K562 (cell line): Measurements from ENCODE around the gene RPS15A. TPM values are rescaled to one million over a fixed set of nuclear protein-coding genes. Genes with fewer than 3 reads are reported as not detected.

ENCODE experiments used
- ADNP ChIP-seq: fragments of 200-800 bp; sonication (Bioruptor generic); IDR thresholded peaks from 2 replicates; pipeline ENCODE4 v1.6.1; 2016; ENCODE audit warnings: missing genetic modification characterization, missing compliant biosample characterization
- AFF4 ChIP-seq: sonication (generic); formaldehyde crosslinking; IDR thresholded peaks from 2 replicates; pipeline ENCODE4 v1.8.0; 2023; ENCODE audit warnings: mild to moderate bottlenecking, missing genetic modification reagents
- ATF6 ChIP-seq: sonication (generic); formaldehyde crosslinking; IDR thresholded peaks from 2 replicates; pipeline ENCODE4 v1.4.0; 2020; ENCODE audit warnings: mild to moderate bottlenecking, missing genetic modification reagents
- CHD1 ChIP-seq: fragments of 200-600 bp; sonication (generic); IDR thresholded peaks from one replicate; pipeline ENCODE4 v1.6.1; 2012; ENCODE audit warnings: mild to moderate bottlenecking, moderate library complexity, low read length, inconsistent platforms
- EGR1 ChIP-seq: fragments of 450-650 bp; conservative IDR thresholded peaks from 2 replicates; pipeline ENCODE4 v1.6.1; 2017; ENCODE audit warnings: mild to moderate bottlenecking
- ETV1 ChIP-seq: fragments of 450-650 bp; conservative IDR thresholded peaks from 2 replicates; pipeline ENCODE4 v1.6.1; 2016; ENCODE audit warnings: missing genetic modification characterization, control low read depth, low read depth, missing compliant biosample characterization
- EWSR1 ChIP-seq: fragments of 450-650 bp; IDR thresholded peaks from 2 replicates; pipeline ENCODE4 v1.6.1; 2018; ENCODE audit warnings: borderline replicate concordance, mild to moderate bottlenecking, low read depth, moderate library complexity; ENCODE audit not compliant: partially characterized antibody
- LCOR ChIP-seq: sonication (generic); formaldehyde crosslinking; IDR thresholded peaks from 2 replicates; pipeline ENCODE4 v1.8.0; 2022; ENCODE audit warnings: mild to moderate bottlenecking, missing genetic modification reagents
- NCOA2 ChIP-seq, 2 experiments: fragments of 450-650 bp; IDR thresholded peaks; 2 replicates each; pipeline ENCODE4 v1.6.1; 2018; ENCODE audit warnings: mild to moderate bottlenecking in 2 of 2, moderate library complexity in 1 of 2; ENCODE audit not compliant: partially characterized antibody in 2 of 2
- SIN3B ChIP-seq: fragments of 450-650 bp; IDR thresholded peaks from 2 replicates; pipeline ENCODE4 v1.6.1; 2017; ENCODE audit warnings: low read depth, mild to moderate bottlenecking, moderate library complexity
- SP1 ChIP-seq: sonication (generic); formaldehyde crosslinking; IDR thresholded peaks from 2 replicates; pipeline ENCODE4 v1.8.1; 2022; ENCODE audit warnings: mild to moderate bottlenecking, missing genetic modification reagents
- TFAP4 ChIP-seq: sonication (generic); formaldehyde crosslinking; IDR thresholded peaks from 2 replicates; pipeline ENCODE4 v1.8.0; 2022; ENCODE audit warnings: missing genetic modification reagents, mild to moderate bottlenecking, moderate library complexity, borderline replicate concordance
- THAP12 ChIP-seq: fragments of 250-450 bp; sonication (Bioruptor Pico); IDR thresholded peaks from 2 replicates; pipeline ENCODE4 v1.9.0; 2021; ENCODE audit warnings: mild to moderate bottlenecking, inconsistent platforms
- TOE1 ChIP-seq, 2 experiments: fragments of 450-650 bp in 1 of 2; sonication (generic) in 1 of 2; formaldehyde crosslinking in 1 of 2; IDR thresholded peaks; 2 replicates each; pipeline versions ENCODE4 v1.7.1 to v1.8.0; 2016 to 2022; ENCODE audit warnings: borderline replicate concordance in 2 of 2, mild to moderate bottlenecking in 2 of 2, antibody characterized with exemption in 1 of 2, inconsistent platforms in 1 of 2, low read depth in 1 of 2, missing genetic modification reagents in 1 of 2, moderate library complexity in 1 of 2
- ZNF695 ChIP-seq: fragments of 450-650 bp; formaldehyde crosslinking; IDR thresholded peaks from 2 replicates; pipeline ENCODE4 v1.4.0; 2020; ENCODE audit warnings: mild to moderate bottlenecking, moderate library complexity
- ZNF76 ChIP-seq: fragments of 250-450 bp; sonication (Bioruptor Pico); IDR thresholded peaks from 2 replicates; pipeline ENCODE4 v1.4.0; 2020; ENCODE audit warnings: mild to moderate bottlenecking, moderate library complexity, borderline replicate concordance
- polyA plus RNA-seq, 8 experiments: library from polyadenylated mRNA; depleted of rRNA in 4 of 8; stranded (reverse) in 5 of 8; unstranded in 3 of 8; fragments of >200 nt; fragmentation: Nextera tagmentation in 2 of 8; fragmentation: Illumina TruSeq in 1 of 8; extraction: Ambion mirVana in 2 of 8; extraction: Trizol in 1 of 8; gene quantifications; 2 replicates each; pipeline versions ENCODE4 v1.2.1 to v1.2.3, GENCODE V29; 2011 to 2014; ENCODE audit warnings: inconsistent platforms in 1 of 8, missing spikeins in 1 of 8
- total RNA-seq, 7 experiments: library from RNA; depleted of rRNA in 6 of 7; stranded (reverse); fragments of >200 nt in 6 of 7; fragmentation: Illumina TruSeq in 2 of 7; extraction: Trizol in 2 of 7; gene quantifications; 2 replicates each; pipeline versions ENCODE4 v1.2.1 to v1.2.3, GENCODE V29; 2011 to 2021; ENCODE audit warnings: low replicate concordance in 1 of 7

Gene RPS15A
- total and polyA plus RNA-seq, 9 of the 15 experiments (the other 6 are each of a cell fraction or from before 2014, with no cell fraction given), result 1,397 to 5,474 (median 2,798) TPM

- no peak for TF ChIP-seq THAP12 (CRISPR knock-in tag)
- 0 out of 2 replicates have a peak, but pooled peaks have one; percentile 11 for TF ChIP-seq TFAP4
- no peak for TF ChIP-seq ADNP
- TF ChIP-seq ETV1 (tag), result 0 out of 2 replicates have a peak, but pooled peaks have one; percentile 24
- TF ChIP-seq CHD1, result peak; percentile 70
- no peak for TF ChIP-seq EWSR1
- TF ChIP-seq ATF6 (CRISPR knock-in tag), result no peak
- TF ChIP-seq SP1, result no peak
- TF ChIP-seq ZNF695, result no peak
- TF ChIP-seq AFF4 (CRISPR knock-in tag), result no peak
- 0 out of 2 replicates have a peak, but pooled peaks have one; percentile 5 for TF ChIP-seq LCOR
- TF ChIP-seq ZNF76 (CRISPR knock-in tag), result no peak
- no peak for TF ChIP-seq EGR1
- no peak for TF ChIP-seq TOE1 (IDR thresholded peaks at IDR 0.05; ENCODE audit: borderline replicate concordance)
- TF ChIP-seq TOE1 (CRISPR knock-in tag; IDR thresholded peaks at IDR 0.05; ENCODE audit: borderline replicate concordance, low read depth), result 0 out of 2 replicates have a peak, but pooled peaks have one; percentile 30
- TF ChIP-seq SIN3B, result no peak
- TF ChIP-seq NCOA2 (IDR thresholded peaks at IDR 0.05; ENCODE audit: partially characterized antibody in 2 of 2), result no peak
These were observed 1.2 kb downstream of the RPS15A start (continued) for GRCh38 chr16:18788828-18789514.
